Effector CD8-positive, alpha-beta T cell (primary cell): Measurements from ENCODE around the gene PDK1.
"Not testable (repeated sequence)": the region's sequence is repeated elsewhere in the genome, so short reads cannot be mapped to it uniquely, and the experiment has no call there.

Experiments used
- DNase-seq: peaks from one replicate; lab custom pipeline; 2025; lab: John Stamatoyannopoulos, UW

Gene PDK1

GRCh38 chr2:172552547-172553291 is 3.2 kb upstream of the PDK1 start:
- no peak for DNase-seq

DNA sequence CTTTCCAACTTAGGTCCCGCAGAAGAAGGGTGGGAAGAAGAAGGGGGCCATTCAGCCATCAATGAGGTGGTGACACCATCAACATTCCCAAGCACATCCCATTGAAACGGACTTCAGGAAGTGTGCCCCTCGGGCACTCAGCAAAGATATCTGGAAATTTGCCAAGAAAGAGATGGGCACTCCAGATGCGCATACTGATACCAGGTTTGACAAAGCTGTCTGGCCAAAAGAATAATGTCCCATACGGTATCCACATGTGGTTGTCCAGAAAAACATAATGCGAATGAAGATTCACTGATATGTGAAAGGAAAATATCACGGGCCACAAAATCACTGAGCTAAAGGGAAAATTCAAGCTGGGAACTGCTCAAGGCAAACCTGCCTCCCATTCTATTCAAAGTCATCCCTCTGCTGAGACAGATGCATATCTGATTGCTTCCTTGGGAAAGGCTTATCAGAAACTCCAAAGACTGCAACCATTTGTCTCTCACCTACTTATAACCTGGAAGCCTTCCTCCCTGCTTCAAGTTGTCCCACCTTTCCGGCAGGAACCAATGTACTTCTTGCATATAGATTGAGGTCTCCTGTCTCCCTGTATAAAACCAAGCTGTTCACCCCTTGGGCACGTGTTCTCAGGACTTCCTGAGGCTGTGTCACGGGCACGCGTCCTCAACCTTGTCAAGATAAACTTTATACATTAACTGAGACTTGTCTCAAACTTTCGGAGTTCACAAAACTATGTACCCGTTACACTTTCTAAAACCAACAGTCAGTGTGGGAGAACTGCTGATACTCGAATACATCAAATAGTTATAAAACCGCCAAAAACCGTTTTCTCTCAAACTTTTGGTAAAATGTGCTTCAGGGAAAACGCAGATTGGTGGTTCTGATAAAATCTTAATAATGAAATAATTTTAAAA is 1.3 kb upstream of the PDK1 start:
- no peak for DNase-seq

GRCh38 chr2:172555272-172555521 is 693 bp upstream of the PDK1 start:
- no peak for DNase-seq

DNA sequence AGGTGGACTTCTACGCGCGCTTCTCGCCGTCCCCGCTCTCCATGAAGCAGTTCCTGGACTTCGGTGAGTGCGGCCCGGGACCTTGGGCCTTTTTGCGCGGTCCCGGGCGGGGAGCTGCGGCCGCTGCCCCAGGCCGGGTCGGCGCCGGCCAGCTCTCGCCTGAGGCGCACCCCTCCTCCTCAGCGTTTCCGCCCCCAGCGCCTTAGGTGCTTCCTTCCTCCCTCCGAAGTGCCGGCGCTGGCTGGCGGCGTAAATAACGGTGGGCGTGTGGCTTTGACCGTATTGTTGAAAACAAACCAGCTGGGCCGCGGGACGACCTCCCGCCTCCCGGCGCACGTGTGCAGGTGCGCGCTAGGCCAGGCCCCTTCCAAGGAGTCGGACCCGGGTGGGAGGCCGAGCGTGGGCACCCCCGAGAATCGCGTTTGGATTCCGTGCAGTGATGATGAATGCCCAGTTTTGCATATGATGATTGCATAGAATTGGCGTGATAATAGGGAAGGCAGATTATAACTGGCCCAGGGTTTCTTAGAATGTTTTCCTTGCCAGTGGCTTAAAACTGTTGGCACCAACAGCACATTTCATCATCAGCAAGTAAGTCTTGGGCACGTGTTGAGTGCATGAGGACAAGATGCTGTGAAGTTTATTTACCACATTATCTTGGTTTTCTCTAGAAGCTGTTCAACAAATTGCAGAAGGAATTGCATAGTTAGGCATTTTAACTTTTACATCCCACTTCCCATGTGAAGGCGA is 569 bp downstream of the PDK1 start:
- DNase-seq, result peak; percentile 36

- DNase-seq, result no peak
Measured at GRCh38 chr2:172558372-172558771, 2.5 kb downstream of the PDK1 start.

DNA sequence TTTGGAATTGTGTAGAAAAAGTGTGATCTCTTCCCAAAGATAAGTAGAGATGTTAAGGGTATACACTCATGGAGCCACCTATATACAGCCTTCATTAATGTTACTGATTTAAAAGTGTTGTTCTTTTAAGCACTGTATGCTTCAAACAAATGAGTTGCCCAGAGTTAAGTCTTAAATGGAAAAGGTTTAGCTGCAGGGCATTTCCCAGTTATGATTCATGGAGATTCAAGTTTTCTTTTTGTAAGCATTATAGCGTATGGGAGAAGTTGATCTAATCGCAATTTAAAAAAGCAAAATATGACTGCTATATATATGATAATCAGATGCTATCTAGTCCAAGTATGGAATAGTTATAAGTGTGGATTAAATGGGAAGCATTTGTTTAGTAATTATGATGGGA is 4.8 kb downstream of the PDK1 start:
- no peak for DNase-seq

DNA sequence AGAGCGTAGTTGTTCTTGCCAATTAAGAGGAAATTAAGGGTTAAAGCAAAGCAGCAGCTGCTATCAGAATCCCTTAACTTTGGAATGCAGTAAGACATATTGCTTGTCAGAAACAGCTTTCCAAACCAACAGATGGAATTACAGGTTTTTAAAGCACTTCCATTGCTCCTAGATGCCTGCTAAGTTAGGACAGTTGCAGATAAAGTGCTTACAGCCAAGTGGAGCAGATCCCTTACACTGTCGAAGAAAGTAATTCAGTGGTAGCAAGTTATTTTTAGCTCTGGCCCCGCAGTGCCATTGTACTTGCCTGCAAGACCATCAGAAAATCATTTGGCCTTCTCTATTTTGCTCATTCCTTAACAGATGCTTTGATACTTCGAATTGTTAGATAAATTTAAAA is 5.4 kb downstream of the PDK1 start:
- DNase-seq, result no peak

DNA sequence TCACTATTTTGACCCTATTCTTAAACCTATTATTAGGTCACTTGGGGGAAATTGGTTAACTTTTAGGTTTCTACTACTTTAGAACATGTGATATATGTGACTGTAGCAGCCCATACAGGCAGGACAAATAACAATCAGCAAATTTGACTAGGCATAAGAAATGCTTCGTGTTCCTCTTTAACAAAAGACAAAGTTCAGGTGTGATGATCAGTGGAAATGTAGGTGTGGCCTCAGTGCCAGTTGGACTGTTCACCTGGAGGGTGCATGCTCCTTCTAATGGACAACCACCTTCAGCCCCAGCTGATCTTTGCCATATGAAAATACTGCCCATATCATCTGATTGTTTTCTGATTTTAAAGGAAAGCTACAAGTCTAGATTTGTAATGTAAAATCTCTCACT is 6.4 kb downstream of the PDK1 start:
- DNase-seq, result no peak

GRCh38 chr2:172564376-172564775 is 8.5 kb downstream of the PDK1 start:
- no peak for DNase-seq

GRCh38 chr2:172571245-172571644 is 15.4 kb downstream of the PDK1 start:
- no peak for DNase-seq

- no peak for DNase-seq
Measured at GRCh38 chr2:172572981-172573380, 17.1 kb downstream of the PDK1 start.

DNA sequence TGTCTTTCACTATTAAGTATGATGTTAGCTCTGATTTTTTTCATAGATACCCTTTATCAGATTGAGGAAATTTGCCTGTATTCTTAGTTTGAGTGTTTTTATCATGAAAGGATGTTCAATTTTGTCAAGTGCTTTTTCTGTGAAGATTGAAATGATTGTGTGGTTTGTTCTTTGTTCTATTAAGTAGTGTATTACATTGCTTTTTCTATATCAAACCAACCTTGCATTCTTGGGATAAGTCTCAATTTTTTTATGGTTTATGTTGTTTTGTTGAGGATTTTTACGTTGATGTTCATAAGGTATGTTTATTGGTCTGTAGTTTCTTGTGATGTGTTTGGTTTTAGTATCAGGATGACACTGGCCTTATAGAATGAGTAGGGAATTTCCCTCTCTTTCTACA is 19.1 kb downstream of the PDK1 start:
- no peak for DNase-seq

DNA sequence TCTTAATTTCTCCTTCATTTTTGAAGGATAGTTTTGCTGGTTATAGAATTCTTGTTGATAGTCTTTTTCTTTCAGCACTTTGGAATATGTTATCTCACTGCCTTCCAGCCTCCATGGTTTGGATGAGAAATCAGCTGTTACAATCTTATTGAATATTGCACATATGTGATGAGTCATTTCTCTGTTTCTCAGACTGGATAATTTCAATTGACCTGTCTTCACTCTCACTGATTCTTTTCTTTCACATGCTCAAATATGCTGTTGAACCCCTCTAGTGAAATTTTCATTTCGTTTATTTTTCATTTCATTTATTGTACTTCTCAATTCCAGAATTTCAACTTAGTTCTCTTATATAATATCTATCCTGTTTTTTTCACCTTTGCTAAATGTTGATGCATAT is 22.2 kb downstream of the PDK1 start:
- no peak for DNase-seq

GRCh38 chr2:172578860-172579512 is 23.1 kb downstream of the PDK1 start:
- no peak for DNase-seq

DNA sequence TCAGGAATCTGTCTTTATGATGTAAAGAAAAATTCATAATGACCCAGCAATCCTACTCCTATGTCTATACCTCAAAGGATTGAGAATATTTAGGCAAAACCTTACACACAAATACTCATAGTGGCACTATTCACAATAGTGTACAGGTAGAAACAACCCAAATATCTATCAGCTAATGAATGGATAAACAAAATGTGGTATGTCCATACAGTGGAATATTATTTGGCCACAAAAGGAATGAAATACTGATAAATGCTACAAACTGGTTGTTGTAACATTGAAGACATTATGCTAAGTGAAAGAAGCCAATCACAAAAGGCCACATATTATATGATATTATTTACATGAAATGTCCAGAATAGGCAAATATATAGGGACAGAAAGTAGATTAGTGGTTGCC is 24.7 kb downstream of the PDK1 start:
- DNase-seq, result no peak

GRCh38 chr2:172582656-172583055 is 26.8 kb downstream of the PDK1 start:
- DNase-seq, result no peak

DNA sequence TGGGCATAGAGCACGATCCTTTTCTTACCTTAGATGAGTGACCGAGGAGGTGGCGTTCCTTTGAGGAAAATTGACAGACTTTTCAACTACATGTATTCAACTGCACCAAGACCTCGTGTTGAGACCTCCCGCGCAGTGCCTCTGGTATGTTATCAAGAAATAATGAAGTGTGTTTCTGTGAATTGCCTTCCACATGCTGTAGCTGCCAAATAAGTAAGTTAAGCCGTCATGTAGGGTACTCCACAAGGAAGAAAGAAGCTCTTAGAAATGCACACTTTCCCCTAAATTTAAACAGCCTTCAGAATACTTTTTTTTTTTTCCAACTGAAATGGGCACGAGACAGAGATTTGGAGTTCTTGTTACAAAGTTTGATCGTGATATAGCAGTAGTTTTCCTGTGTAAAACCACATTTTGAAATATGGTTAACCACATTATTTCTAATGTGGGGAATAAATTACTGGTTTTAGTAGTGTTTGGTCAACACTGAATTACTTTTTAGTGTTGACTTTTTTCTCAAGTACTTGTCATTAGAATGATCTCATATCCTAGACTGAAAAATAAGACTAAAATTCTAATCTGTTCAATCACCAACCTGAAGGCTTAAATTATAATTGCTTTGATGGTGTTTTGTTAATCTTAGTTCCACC is 30.5 kb downstream of the PDK1 start:
- no peak for DNase-seq

DNA sequence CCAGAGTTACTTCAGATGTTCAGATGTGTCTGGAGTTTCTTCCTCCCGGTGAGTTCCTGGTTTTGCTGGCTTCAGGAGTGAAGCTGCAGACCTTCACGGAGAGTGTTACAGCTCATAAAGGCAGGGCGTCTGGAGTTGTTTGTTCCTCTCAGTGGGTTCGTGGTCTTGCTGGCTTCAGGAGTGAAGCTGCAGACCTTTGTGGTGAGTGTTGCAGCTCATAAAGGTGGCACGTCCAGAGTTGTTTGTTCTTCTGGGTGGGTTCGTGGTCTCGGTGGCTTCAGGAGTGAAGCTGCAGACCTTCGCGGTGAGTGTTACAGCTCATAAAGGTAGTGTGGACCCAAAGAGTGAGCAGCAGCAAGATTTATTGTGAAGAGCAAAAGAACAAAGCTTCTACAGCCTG is 31.3 kb downstream of the PDK1 start:
- DNase-seq, result not testable (repeated sequence)

DNA sequence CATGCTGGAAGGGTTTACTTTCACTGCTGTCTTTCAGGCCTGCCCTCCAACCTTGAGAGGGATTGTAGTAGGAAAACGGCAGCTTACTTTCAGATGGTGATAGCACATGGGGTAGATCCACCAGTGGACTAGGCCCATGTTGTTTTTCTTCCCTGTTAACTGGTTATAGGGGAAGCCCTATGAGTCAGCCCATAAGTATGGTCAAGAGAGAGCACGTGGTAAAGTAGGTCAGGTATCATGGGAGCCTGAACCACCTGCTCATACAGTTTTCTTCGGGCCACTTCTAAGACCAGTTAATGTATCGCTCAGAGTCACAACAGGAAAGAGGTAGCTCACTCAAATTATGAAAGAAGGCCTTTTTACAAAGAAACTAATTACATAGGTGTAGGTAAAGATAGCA is 33.0 kb downstream of the PDK1 start:
- DNase-seq, result no peak

GRCh38 chr2:172591386-172591785 is 35.5 kb downstream of the PDK1 start:
- not testable (repeated sequence) for DNase-seq

DNA sequence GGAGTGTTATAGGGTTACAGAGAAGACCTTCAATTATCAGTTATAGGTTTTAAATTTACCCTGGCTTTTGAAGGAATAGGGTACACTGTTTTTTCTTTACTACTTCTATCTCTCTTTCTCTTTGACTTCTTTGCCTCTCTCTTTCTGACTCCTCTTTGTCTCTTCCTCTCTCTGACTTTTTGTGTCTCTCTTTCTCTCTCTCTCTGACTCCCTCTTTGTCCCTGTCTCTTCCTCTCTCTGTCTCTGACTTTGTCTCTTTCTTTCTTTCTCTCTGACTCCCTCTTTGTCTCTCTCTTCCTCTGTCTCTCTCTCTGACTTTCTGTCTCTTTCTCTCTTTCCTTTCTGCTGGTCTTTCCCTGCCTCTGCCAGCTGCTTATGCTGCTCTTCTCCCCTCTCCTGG is 36.3 kb downstream of the PDK1 start:
- not testable (repeated sequence) for DNase-seq

- no peak for DNase-seq
Measured at GRCh38 chr2:172596776-172597175, 40.9 kb downstream of the PDK1 start.
